ENCODE data around the gene SMIM41.

DNA sequence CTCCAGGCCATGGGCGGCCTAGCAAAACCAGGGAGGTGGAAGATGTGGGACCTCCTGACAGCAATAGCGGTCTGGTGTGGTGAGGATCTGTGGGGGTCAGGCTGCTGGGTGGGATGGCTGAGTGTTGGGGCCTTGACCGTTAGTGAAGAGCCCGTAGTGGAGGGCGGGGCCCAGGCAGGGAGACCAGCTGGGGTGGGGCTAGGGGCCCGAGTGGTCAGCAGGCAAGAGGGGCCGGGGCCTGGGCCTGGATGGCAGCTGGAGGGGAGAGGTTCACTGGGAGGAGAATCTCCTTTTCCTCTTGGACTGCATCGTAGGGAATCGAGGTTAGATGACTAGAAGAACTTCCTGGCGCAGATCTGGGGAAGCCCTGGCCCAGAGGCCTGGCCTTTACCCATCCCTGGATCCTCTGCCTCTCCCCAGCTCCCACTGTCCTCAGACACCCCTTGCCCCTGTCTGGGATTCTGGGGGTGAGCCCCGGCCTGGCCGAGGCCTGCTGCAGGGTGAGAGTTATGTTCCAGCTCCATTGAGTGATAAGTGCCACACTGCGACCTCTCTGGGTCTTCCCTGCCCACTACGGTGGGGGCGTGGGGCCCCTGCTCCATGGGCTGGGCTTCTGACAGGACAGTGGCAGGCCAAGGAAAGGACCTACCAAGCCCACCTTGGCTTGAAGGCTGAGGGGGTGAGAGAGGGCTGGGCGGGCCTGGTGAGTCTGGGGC is 65.2 kb downstream of the SMIM41 start:
- TF ChIP-seq, protein P1, sequence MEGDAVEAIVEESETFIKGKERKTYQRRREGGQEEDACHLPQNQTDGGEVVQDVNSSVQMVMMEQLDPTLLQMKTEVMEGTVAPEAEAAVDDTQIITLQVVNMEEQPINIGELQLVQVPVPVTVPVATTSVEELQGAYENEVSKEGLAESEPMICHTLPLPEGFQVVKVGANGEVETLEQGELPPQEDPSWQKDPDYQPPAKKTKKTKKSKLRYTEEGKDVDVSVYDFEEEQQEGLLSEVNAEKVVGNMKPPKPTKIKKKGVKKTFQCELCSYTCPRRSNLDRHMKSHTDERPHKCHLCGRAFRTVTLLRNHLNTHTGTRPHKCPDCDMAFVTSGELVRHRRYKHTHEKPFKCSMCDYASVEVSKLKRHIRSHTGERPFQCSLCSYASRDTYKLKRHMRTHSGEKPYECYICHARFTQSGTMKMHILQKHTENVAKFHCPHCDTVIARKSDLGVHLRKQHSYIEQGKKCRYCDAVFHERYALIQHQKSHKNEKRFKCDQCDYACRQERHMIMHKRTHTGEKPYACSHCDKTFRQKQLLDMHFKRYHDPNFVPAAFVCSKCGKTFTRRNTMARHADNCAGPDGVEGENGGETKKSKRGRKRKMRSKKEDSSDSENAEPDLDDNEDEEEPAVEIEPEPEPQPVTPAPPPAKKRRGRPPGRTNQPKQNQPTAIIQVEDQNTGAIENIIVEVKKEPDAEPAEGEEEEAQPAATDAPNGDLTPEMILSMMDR (IDR thresholded peaks at IDR 0.05), result no peak
- TF ChIP-seq POLR2A (IDR thresholded peaks at IDR 0.05), result no peak

Measured in testis (tissue), 2 donors.